GM20431 (cell line): ENCODE results near the gene BACH1.

Source experiments
- in situ Hi-C: fragments of 300-500 bp; cut with MseI, MboI; formaldehyde crosslinking; loops from one replicate; pipeline ENCODE4 v1.15.0; 2020; ENCODE audit warnings: low sequenced_read_pairs; ENCODE audit not compliant: unreplicated experiment

BACH1 gene

DNA sequence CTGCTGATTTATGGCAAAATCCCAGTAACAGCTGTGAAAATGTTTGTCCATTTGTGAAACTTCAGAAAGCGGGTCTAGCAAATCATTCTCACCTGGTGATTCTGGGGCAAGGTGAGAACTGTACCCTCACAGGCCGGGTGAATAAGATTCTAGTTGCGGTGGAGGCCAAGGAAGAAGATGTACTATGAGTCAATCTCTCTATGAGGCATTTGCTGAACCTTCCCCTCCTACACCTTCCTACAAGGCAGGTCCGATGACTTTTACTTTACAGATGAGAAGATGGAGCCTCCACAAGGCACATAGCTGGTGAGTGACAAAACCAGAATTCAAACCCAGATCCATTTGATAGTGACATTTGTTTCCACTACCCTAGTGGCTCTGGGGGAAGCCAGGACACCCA lies 72.7 kb downstream of the BACH1 start:
- in situ Hi-C loops, result loop anchor here (10.0 kb wide), 1 partner anchor 277 kb away; no protein-coding TSS in a partner anchor

DNA sequence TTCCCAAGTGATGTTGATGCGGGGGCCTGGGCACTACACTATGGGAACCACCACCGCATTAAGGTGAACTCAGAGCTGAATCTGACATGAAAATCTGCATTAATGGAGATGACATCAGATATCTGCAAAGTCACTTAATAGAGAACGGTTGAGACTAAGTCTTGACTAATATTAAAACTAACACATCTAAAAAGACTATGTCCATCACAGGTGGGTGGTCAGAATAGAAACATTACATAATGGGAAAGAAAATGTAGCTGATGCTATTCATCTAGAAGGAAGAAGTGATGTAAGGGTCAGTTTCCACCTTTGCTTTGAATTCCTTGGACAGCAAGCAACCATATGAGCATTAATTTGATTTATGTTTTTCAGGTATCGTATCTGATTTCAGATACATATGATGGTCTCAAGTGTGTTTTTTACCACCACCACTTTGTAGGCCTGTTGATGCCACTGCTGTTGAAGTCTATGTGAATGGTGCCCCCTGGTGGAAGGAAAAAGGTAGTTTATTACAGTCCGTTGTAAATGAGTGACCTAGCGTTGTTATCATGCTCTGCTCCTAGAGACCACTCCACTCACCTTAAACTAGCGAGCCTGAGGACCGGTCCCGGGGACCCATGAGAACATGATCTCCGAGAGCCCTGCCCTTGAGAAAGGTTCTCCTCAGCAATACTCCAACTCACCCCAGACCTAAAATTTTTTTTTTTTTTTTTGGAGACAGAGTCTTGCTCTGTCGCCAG lies 73.5 kb downstream of the BACH1 start:
- in situ Hi-C loops, result loop anchor here (10.0 kb wide), 1 partner anchor 277 kb away; no protein-coding TSS in a partner anchor

DNA sequence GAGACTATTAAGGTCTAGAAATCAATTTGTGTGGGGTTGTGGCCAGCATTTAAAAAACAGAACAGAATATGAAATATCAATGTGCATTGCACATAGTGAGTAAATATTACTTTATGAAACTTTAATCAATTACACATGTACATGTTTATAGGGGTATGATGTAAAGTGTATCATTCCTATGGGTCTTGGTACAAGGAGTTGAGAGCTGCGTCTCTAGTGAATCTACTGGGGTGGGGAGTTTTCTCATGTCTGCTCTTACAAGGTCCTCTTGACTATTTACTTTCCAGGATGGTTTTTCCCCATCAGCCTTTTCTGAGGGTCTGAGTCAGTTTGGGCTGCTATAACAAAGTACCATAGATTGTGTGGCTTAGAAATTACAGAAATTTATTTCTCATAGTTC lies 75.8 kb downstream of the BACH1 start:
- in situ Hi-C loops, result loop anchor here (10.0 kb wide), 1 partner anchor 280 kb away; no protein-coding TSS in a partner anchor

DNA sequence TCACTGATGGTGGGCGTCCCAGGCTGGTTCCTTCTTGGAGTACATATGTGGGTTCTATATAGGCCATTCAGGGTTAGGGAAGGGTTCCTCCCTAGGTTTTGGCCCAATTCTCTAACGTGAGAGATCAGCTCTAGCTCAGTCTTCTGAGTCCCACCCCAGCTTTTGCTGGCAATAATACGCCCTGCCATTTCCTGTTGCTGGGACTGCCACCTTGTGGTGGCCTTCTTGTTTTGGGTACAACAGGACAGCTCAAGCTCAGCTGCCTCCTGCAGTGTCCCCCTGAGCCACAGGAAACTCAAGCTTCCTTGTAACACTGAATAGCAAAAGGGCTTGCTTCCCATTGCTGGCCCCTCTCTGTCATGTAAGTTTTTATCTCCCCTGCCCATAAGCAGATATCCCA lies 77.8 kb downstream of the BACH1 start:
- in situ Hi-C loops, result loop anchor here (10.0 kb wide), 1 partner anchor 282 kb away; no protein-coding TSS in a partner anchor

DNA sequence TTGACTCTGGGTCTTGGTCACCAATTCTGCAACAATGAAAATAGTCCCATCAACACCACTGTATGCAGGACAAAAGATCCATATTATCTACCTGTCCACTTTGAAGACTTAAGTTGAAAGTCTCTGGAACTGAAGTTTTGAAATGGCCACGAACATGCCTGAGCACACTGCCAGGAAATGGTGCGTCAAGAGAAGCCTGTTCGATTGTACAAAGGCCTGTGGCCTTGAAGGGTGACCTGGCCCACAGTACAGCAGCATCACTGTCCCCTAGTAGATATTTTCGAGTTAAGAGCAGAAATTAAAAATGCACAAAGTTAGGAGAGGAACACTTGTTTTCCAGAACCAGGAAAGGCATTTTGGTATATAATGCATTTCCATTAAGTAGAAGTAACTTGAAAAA lies 78.5 kb downstream of the BACH1 start:
- in situ Hi-C loops, result loop anchor here (10.0 kb wide), 1 partner anchor 282 kb away; no protein-coding TSS in a partner anchor

DNA sequence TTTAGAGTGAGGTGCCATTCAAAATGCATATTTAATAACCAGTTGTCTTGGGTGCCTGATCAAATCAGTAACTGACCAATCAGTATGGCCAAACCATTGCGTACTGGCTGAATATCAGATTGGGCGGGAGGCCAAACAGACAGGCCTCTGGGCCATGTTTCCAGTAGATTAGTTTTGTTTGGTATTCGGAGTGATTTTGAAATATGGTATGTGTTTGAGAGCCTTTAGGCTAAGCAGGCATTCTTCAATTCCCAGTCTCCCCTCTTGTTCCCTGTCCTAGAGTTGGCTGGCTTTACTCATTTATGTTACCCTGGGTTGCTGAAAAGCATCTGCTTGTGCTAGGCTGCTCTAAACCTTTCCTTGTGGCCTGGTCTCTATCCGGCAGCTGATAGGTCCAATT lies 80.1 kb downstream of the BACH1 start:
- in situ Hi-C loops, result loop anchor here (10.0 kb wide), 1 partner anchor 284 kb away; no protein-coding TSS in a partner anchor

DNA sequence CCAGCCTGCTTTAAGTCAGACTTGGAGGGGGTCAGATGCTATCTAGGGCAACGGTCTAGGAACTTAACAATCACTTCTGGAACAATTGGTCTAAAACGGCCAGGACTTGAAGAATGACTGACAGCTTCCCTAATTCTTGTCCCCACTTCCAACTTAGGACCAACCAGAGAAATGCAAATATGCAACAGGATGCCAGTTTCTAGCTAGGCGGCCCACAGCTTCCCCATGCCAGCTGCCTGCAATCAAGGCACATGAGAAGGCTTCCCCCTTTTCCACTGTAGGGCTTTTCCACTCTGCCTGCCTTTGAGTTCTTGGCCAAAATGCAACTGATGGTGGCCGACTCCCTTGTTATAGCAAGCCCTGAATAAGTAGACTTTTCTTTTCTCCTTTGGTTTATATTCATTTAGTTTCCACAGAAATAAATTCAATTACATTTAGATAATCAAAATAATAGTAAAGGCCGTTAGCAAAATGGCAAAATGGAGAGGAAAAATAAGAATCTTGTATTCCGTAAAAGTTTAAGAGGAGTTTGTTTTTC lies 80.9 kb downstream of the BACH1 start:
- in situ Hi-C loops, result loop anchor here (10.0 kb wide), 1 partner anchor 285 kb away; no protein-coding TSS in a partner anchor

DNA sequence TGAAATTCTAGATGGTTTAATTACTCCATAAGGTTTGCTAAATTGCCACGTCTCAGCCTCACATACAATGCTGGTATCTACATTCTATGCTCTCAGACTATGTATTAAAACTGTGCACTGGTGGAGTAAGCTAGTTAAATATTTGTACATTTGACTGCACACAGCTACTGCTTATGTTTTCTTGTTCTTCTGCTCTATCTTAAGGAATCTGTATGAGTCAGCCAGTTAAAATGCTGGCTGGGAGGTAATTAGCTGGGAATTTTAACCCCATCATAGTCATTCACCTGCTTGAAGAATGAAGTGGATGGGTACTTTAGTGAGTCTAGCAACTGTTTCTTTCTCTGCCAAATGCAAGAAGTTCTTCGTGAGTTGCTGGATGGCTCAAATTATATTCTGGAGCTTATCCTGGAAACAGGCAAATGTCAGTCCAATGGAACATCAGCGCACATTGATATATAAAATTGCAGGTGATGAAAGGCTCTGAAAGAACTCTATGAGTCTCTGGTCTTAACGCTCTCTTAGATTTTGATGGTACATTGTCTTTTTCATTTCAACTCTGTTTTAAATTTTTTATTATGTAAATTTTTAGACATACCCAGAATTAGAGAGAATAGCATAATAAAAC lies 83.4 kb downstream of the BACH1 start:
- in situ Hi-C loops, result no loop called here

DNA sequence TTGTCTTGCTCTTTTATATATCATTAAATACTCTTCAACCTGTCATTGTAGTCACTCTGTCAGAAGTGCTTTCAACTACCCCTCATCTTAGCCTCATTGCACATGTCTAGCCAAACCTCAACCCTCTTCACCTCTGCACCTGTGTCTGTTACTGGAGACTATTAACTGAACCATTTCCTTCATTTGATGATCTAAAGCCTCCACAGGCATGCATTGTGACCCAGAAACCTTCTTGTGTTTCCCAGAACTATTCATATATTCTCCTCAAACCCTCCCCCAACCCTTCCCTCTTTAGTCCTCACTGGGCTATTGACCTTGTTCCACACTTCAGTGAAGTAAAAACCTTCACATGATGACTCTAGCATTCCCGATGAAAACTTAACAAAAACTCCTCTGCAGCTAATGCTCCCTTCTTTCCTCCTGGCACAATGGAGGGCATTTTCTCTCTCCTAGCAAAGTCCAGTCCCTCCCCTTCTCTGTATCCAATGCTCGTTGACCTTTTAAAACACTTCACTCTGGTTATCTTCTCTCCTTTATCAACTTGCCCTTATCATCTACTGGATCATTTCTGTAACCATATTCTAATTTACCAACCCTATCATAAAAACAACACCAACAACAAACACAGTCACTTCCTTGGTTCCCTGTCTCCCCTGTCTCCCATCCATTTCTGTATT lies 86.1 kb downstream of the BACH1 start:
- in situ Hi-C loops, result no loop called here

DNA sequence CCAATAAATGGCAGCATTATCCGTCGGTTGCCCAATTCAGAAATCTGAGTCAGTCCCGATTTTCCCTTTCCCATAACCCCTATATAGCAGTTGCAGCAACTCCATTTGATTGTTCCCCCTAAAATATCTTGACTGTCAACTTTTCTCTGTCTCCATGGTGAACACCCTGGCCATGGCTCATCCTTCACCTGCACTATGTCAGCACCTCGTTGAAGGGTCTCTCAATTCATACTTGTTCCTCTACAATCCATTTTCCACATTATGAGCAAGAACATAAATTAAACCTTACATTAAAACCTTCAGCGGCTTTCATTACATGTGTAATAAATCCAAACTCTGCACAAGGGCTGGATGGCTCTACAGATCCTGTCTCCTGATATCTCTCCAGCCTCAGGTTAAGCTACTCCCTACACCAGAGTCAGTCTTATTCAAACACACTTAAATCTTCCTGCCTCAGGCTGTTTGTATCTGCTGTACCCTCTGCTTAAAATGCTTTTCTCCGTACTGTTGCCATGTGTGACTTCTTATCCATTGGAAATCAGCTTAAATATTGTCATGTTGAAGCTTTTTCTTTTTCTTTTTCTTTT lies 87.3 kb downstream of the BACH1 start:
- in situ Hi-C loops, result no loop called here

DNA sequence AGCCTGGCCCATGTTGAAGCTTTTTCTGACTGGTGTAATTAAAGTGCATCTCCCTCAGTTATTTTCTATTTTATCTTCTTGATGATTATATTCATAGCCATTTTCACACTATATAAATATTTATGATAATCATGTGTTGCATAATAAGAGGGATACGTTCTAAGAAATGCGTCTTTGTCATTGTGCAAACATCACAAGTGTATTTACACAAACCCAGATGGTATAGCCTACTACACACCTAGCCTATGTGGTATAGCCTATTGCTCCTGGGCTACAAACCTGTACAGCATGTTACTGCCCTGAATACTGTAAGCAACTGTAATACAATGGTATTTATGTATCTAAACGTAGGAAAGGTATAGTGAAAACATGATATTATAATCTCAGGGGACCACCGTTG lies 88.1 kb downstream of the BACH1 start:
- in situ Hi-C loops, result no loop called here

DNA sequence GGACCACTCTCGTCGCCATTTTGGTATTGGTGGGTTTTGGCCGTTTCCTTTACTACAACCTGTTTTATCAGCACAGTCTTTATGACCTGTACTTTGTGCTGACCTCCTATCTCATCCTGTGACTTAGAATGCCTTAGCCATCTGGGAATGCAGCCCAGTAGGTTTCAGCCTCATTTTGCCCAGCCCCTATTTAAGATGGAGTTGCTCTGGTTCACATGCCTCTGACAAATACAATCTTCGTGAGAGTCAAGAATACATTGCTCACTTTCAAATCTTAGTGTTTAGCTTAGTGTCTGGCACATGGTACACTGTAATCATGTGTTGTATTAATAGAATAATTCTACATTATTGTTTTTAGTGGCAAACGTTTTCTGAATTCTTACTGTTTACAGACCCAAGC lies 88.9 kb downstream of the BACH1 start:
- in situ Hi-C loops, result no loop called here

DNA sequence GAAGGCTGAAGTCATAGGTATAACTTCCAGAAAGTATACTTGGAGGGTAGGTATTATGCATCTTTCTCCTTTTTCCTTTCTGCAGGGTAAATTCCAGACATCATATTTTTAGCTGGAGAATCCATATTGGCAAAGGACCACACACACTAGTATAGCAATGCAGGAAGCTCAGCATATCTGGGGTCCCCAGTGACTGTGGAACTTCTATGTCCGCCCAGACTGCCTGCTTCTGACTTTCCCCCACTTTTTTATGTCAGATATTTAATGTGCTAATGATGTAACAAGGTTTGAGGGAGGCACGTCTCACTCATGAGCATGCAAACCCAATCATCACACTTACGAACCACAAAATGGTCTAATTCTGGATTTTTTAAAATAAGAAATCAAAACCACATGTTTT lies 90.4 kb downstream of the BACH1 start:
- in situ Hi-C loops, result no loop called here

DNA sequence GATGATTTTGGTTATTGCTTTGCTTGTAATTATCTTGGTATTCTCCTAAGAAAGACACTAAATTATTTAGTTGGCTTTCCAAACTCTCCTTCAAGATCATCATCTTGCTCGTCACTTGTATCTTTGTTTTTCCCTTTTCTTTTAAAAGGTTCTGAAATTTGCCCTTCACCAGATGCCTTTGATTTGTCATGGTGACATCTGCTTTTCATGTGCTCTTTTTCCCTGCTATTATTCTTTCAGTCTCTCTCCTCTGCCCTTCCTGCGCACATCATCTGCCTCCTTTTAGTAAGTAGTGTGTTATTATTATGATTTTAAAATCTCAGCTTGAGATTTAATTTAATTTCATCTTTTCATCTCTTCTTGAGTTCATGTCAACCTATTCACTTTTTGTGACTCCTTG lies 92.1 kb downstream of the BACH1 start:
- in situ Hi-C loops, result no loop called here

DNA sequence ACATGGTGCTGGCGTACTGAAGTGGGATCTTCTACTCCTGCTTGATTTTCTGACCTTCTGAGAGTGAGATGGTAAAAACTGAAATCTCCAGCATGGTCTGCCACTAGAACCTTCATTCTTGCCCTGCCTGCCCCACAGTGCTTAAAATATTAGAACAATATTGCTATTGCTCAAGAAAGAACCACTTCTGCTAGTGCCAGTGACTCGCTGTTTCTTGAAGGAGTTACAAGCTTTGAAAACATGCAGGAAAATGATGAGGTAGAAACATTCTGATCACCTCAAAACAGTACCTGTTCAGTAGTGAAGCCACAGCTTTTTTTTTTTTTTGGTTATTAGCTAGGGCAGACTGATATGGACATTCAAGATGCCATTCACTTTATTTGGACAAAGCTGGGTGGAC lies 95.3 kb downstream of the BACH1 start:
- in situ Hi-C loops, result no loop called here
